AG04449 (cell line): ENCODE results near the gene RPGRIP1L.
"Not testable (repeated sequence)": the region's sequence is repeated elsewhere in the genome, so short reads cannot be mapped to it uniquely, and the experiment has no call there.

Experiments used
- CTCF ChIA-PET: fragments of 350-600 bp; formaldehyde crosslinking; extraction: SDS; loops from one replicate; lab custom pipeline; 2021; ENCODE audit warnings: antibody characterized with exemption; lab: Yijun Ruan, JAX
- POLR2A ChIA-PET: fragments of 400-600, 350-600 bp; formaldehyde crosslinking; extraction: SDS; loops from one replicate; lab custom pipeline; 2020; ENCODE audit warnings: antibody characterized with exemption, inconsistent platforms; lab: Yijun Ruan, JAX
- DNase-seq: peaks from one replicate; pipeline ENCODE4 v3.0.0-alpha.2; 2010; ENCODE audit warnings: low read depth, low spot score
- H3K4me3 ChIP-seq: 2 replicates; pipeline ENCODE4 v1.5.1; 2011; ENCODE audit warnings: low read depth, mild to moderate bottlenecking, control low read depth, low read length
- CTCF ChIP-seq: IDR thresholded peaks from one replicate; pipeline ENCODE4 v1.5.1; 2011; ENCODE audit warnings: mild to moderate bottlenecking, moderate library complexity, low read length, control low read depth, inconsistent platforms; ENCODE audit not compliant: insufficient read depth; ENCODE audit errors: missing control alignments

Gene RPGRIP1L

GRCh38 chr16:53689636-53690035 is 14.0 kb downstream of the RPGRIP1L start:
- ChIA-PET CTCF (no interaction called here), POLR2A (no interaction called here)
- no peak for DNase-seq
- TF ChIP-seq CTCF = no peak
- no peak overlapping the region for H3K4me3 ChIP-seq

GRCh38 chr16:53686710-53687109 is 16.9 kb downstream of the RPGRIP1L start:
- H3K4me3 ChIP-seq = no peak overlapping the region
- POLR2A ChIA-PET = no interaction called here
- CTCF ChIA-PET = no interaction called here
- no peak for DNase-seq
- TF ChIP-seq CTCF = no peak

- DNase-seq, H3K4me3 ChIP-seq, POLR2A ChIA-PET, CTCF ChIA-PET: not testable (repeated sequence)
These were observed 18.3 kb downstream of the RPGRIP1L start for GRCh38 chr16:53685334-53685733.

- H3K4me3 ChIP-seq = no peak overlapping the region
- no peak for TF ChIP-seq CTCF
- POLR2A ChIA-PET = no interaction called here
- CTCF ChIA-PET = interaction anchor here (1.2 to 2.0 kb wide), 2 partner anchors 10 to 22 kb away, joined by 3 to 9 read pairs; partner anchors contain the start of gene RPGRIP1L
- no peak for DNase-seq
These were observed 22.3 kb downstream of the RPGRIP1L start for GRCh38 chr16:53681354-53681753.

- TF ChIP-seq CTCF = no peak
- no peak overlapping the region for H3K4me3 ChIP-seq
- ChIA-PET CTCF (no interaction called here), POLR2A (no interaction called here)
- DNase-seq = no peak
These were observed 22.9 kb downstream of the RPGRIP1L start for GRCh38 chr16:53680756-53681155.

- no peak for TF ChIP-seq CTCF
- no peak overlapping the region for H3K4me3 ChIP-seq
- no peak for DNase-seq
- ChIA-PET POLR2A (no interaction called here), CTCF (interaction anchor here (1.4 to 1.5 kb wide), 2 partner anchors 12 to 129 kb away, joined by 3 to 4 read pairs; no protein-coding TSS in a partner anchor)
These were observed 24.8 kb downstream of the RPGRIP1L start for GRCh38 chr16:53678756-53679343.

GRCh38 chr16:53678155-53678554 is 25.5 kb downstream of the RPGRIP1L start:
- ChIA-PET CTCF (interaction anchor here (1.4 to 1.5 kb wide), 2 partner anchors 12 to 128 kb away, joined by 3 to 4 read pairs; no protein-coding TSS in a partner anchor), POLR2A (no interaction called here)
- no peak for TF ChIP-seq CTCF
- DNase-seq = no peak
- no peak overlapping the region for H3K4me3 ChIP-seq
